HepG2 (cell line): ENCODE measurements around the gene TRPM5. TPM values are rescaled to one million over a fixed set of nuclear protein-coding genes. Genes with fewer than 3 reads are reported as not detected.

Experiments
- ATAC-seq: fragments of 200-7000 bp; cut with Tn5 transposase; 3 replicates; pipeline ENCODE4 v1.9.1; 2020; ENCODE audit warnings: mild to moderate bottlenecking, moderate library complexity
- BruUV-seq: library from RNA; stranded (reverse); fragments of 400-500 nt; replicated peaks from 2 replicates; lab custom pipeline; 2021; lab: Mats Ljungman, UMichigan
- CTCF ChIA-PET: fragments of 300-600 bp; formaldehyde crosslinking; extraction: SDS; loops from one replicate; lab custom pipeline; 2021; ENCODE audit warnings: low total read pairs, inconsistent platforms, low intra/inter-chr PET ratio; lab: Yijun Ruan, JAX
- POLR2A ChIA-PET: fragments of 350-600 bp; sonication (Branson Sonifier 250); formaldehyde crosslinking; loops from one replicate; lab custom pipeline; 2020; ENCODE audit warnings: antibody characterized with exemption, inconsistent platforms; lab: Yijun Ruan, JAX
- DNase-seq: peaks from one replicate; pipeline ENCODE4 v3.0.0-alpha.2; 2015; ENCODE audit warnings: low spot score
- FAIRE-seq: peaks from 3 replicates; lab custom pipeline; 2011; peaks lifted over from hg19 to GRCh38; lab: Jason Lieb, UNC
- H2AFZ ChIP-seq: one replicate; pipeline ENCODE4 v1.6.1; 2011; ENCODE audit warnings: low read length, inconsistent platforms
- H3K27ac ChIP-seq: fragments of 300-600 bp; 3 replicates; pipeline ENCODE4 v1.8.0; 2011; ENCODE audit warnings: mixed run types, mild to moderate bottlenecking, mixed read lengths, low read length, inconsistent platforms; ENCODE audit not compliant: insufficient read depth; ENCODE audit errors: extremely low read length
- H3K27me3 ChIP-seq, 2 experiments: fragments of 200-600 bp in 1 of 2; 2 replicates in 1 of 2; 3 replicates in 1 of 2; pipeline versions ENCODE4 v1.6.0 to v1.8.0; 2011; ENCODE audit warnings: low read length in 2 of 2, mild to moderate bottlenecking in 2 of 2, moderate library complexity in 2 of 2, inconsistent platforms in 1 of 2; ENCODE audit not compliant: insufficient read depth in 2 of 2, control insufficient read depth in 1 of 2
- H3K36me3 ChIP-seq, 2 experiments: fragments of 200-600 bp in 1 of 2; replicated peaks in 1 of 2; 2 replicates in 1 of 2; 3 replicates in 1 of 2; pipeline versions ENCODE4 v1.5.1 to v1.8.0; 2011; ENCODE audit warnings: low read length in 2 of 2, inconsistent platforms in 1 of 2; ENCODE audit not compliant: insufficient read depth in 2 of 2, control insufficient read depth in 1 of 2
- H3K4me1 ChIP-seq: 2 replicates; pipeline ENCODE4 v1.5.1; 2012; ENCODE audit warnings: low read length, inconsistent platforms; ENCODE audit not compliant: insufficient read depth
- H3K4me2 ChIP-seq: 2 replicates; pipeline ENCODE4 v1.6.0; 2011; ENCODE audit warnings: low read depth, low read length, inconsistent platforms
- H3K4me3 ChIP-seq, 3 experiments: fragments of 200-600 bp in 1 of 3; sonication (generic), shearing (Covaris generic) in 1 of 3; replicated peaks in 1 of 3; 2 replicates each; pipeline ENCODE4 v1.5.1; 2011 to 2016; ENCODE audit warnings: low read length in 3 of 3, inconsistent platforms in 2 of 3, low read depth in 2 of 3, mild to moderate bottlenecking in 2 of 3, control low read depth in 1 of 3, mixed read lengths in 1 of 3; ENCODE audit not compliant: insufficient read depth in 1 of 3
- H3K79me2 ChIP-seq: one replicate; pipeline ENCODE4 v1.6.1; 2011; ENCODE audit warnings: low read length, inconsistent platforms; ENCODE audit not compliant: insufficient read depth
- H3K9ac ChIP-seq: 2 replicates; pipeline ENCODE4 v1.6.0; 2011; ENCODE audit warnings: mild to moderate bottlenecking, low read depth, low read length, inconsistent platforms; ENCODE audit not compliant: insufficient read depth
- H3K9me3 ChIP-seq: 2 replicates; pipeline ENCODE4 v1.5.1; 2012; ENCODE audit warnings: mild to moderate bottlenecking, low read length
- H4K20me1 ChIP-seq: 2 replicates; pipeline ENCODE4 v1.6.0; 2011; ENCODE audit warnings: inconsistent platforms, mild to moderate bottlenecking, low read length, moderate library complexity; ENCODE audit not compliant: insufficient read depth
- ESRRA ChIP-seq: sonication (generic); formaldehyde crosslinking; IDR thresholded peaks from 2 replicates; pipeline ENCODE4 v1.5.1; 2020; ENCODE audit warnings: mild to moderate bottlenecking, low read depth, missing genetic modification reagents
- HIVEP1 ChIP-seq: sonication (generic); formaldehyde crosslinking; IDR thresholded peaks from 2 replicates; pipeline ENCODE4 v1.4.0; 2020; ENCODE audit warnings: mild to moderate bottlenecking, missing genetic modification reagents
- KLF16 ChIP-seq, 2 experiments: sonication (generic) in 1 of 2; formaldehyde crosslinking in 1 of 2; IDR thresholded peaks; 2 replicates each; pipeline versions ENCODE4 v1.6.1 to v1.8.0; 2016 to 2023; ENCODE audit warnings: missing genetic modification reagents in 2 of 2, missing compliant biosample characterization in 1 of 2
- PHF5A ChIP-seq: IDR thresholded peaks from one replicate; pipeline ENCODE4 v1.6.1; 2018; ENCODE audit warnings: low read depth, missing genetic modification reagents; ENCODE audit not compliant: unreplicated experiment
- POLR2AphosphoS2 ChIP-seq: IDR thresholded peaks from 2 replicates; pipeline ENCODE4 v1.6.1; 2011; ENCODE audit warnings: low read depth, low read length, improper control_type of control experiment
- SNAI1 ChIP-seq: sonication (generic); formaldehyde crosslinking; IDR thresholded peaks from 2 replicates; pipeline ENCODE4 v1.5.0; 2020; ENCODE audit warnings: mild to moderate bottlenecking, missing genetic modification reagents, borderline replicate concordance
- ZNF124 ChIP-seq: sonication (generic); formaldehyde crosslinking; IDR thresholded peaks from 2 replicates; pipeline ENCODE4 v1.4.0; 2020; ENCODE audit warnings: missing genetic modification reagents
- ZNF317 ChIP-seq: sonication (generic); formaldehyde crosslinking; IDR thresholded peaks from 2 replicates; pipeline ENCODE4 v1.5.0; 2020; ENCODE audit warnings: mild to moderate bottlenecking, missing genetic modification reagents
- ZNF446 ChIP-seq: sonication (generic); formaldehyde crosslinking; IDR thresholded peaks from 2 replicates; pipeline ENCODE4 v1.5.0; 2020; ENCODE audit warnings: mild to moderate bottlenecking, missing genetic modification reagents
- ZNF660 ChIP-seq: sonication (generic); formaldehyde crosslinking; IDR thresholded peaks from 2 replicates; pipeline ENCODE4 v1.5.1; 2020; ENCODE audit warnings: mild to moderate bottlenecking, low read depth, missing genetic modification reagents, borderline replicate concordance
- ZNF746 ChIP-seq: sonication (generic); formaldehyde crosslinking; IDR thresholded peaks from 2 replicates; pipeline ENCODE4 v1.8.0; 2022; ENCODE audit warnings: mild to moderate bottlenecking, missing genetic modification reagents
- ZNF850 ChIP-seq: sonication (generic); formaldehyde crosslinking; conservative IDR thresholded peaks from 2 replicates; pipeline ENCODE4 v1.9.0; 2021; ENCODE audit warnings: mild to moderate bottlenecking, missing genetic modification reagents
- ZNF883 ChIP-seq: sonication (generic); formaldehyde crosslinking; IDR thresholded peaks from 2 replicates; pipeline ENCODE4 v1.5.1; 2020; ENCODE audit warnings: mild to moderate bottlenecking, missing genetic modification reagents; ENCODE audit errors: not compliant biosample characterization
- ZZZ3 ChIP-seq: sonication (generic); formaldehyde crosslinking; IDR thresholded peaks from 2 replicates; pipeline ENCODE4 v1.4.0; 2020; ENCODE audit warnings: missing genetic modification reagents, mild to moderate bottlenecking, borderline replicate concordance
- WGBS: methylation state at CpG from one replicate; pipeline ENCODE4 v1.1.6; 2017; ENCODE audit warnings: low lambda C conversion rate; 5-methylcytosine and 5-hydroxymethylcytosine counted together
- in situ Hi-C: cut with HindIII; loops from 2 replicates; pipeline ENCODE4 v1.10.0; 2017; ENCODE audit warnings: low pct_unique_long_range_greater_than_20kb; ENCODE audit not compliant: extremely low pct_ligation_motif_present
- intact Hi-C: fragments of 100-400 bp; cut with micrococcal nuclease; formaldehyde crosslinking; loops from one replicate; pipeline ENCODE4 v1.10.0; 2022; ENCODE audit not compliant: unreplicated experiment
- polyA plus RNA-seq, 8 experiments: library from polyadenylated mRNA; depleted of rRNA in 3 of 8; stranded (reverse) in 7 of 8; unstranded in 1 of 8; fragments of >200 nt; fragmentation: Illumina TruSeq in 4 of 8; extraction: Trizol in 4 of 8; gene quantifications; 2 replicates each; pipeline versions ENCODE4 v1.2.1 to v1.2.3, GENCODE V29; 2011 to 2016; ENCODE audit warnings: low read depth in 4 of 8, missing spikeins in 1 of 8, mixed read lengths in 1 of 8; ENCODE audit not compliant: insufficient read depth in 1 of 8
- total RNA-seq, 5 experiments: library from RNA; depleted of rRNA; stranded (reverse); fragments of >200 nt; fragmentation: Illumina TruSeq; extraction: Trizol; gene quantifications; 2 replicates each; pipeline ENCODE4 v1.2.3, GENCODE V29; 2016; ENCODE audit warnings: low read depth in 1 of 5
- TF ChIP-seq, protein P1 (sequence below): sonication (generic); formaldehyde crosslinking; IDR thresholded peaks from 2 replicates; pipeline ENCODE4 v1.4.0; 2020; ENCODE audit warnings: mild to moderate bottlenecking, missing genetic modification reagents
- TF ChIP-seq, protein P2 (sequence below): sonication (generic); IDR thresholded peaks from 2 replicates; pipeline ENCODE4 v1.6.1; 2016; ENCODE audit warnings: low read depth, borderline replicate concordance
- TF ChIP-seq, protein P3 (sequence below): sonication (generic); formaldehyde crosslinking; IDR thresholded peaks from 2 replicates; pipeline ENCODE4 v1.4.0; 2020; ENCODE audit warnings: mild to moderate bottlenecking, missing genetic modification reagents

TRPM5 gene
- total and polyA plus RNA-seq, 2 of the 13 experiments (the other 11 are each of a cell fraction or from before 2014, with no cell fraction given) = 0.12 TPM; not detected in 1

DNA sequence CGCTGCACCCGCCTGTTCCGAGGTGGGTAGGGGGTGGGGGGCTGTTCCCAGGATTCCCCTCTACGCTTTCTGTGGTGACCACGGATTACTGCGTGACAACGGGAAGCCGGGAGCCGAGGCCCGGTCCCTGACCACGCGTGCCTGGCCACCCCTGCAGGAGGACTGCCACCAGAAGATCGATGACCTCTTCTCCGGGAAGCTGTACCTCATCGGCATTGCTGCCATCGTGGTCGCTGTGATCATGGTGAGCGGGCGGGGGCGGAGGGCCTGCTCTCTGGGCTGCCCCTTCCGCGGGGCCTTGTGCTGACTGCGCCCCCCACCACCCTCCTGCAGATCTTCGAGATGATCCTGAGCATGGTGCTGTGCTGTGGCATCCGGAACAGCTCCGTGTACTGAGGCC, 47.8 kb downstream of the TRPM5 start (continued):
- TF ChIP-seq, protein P1, sequence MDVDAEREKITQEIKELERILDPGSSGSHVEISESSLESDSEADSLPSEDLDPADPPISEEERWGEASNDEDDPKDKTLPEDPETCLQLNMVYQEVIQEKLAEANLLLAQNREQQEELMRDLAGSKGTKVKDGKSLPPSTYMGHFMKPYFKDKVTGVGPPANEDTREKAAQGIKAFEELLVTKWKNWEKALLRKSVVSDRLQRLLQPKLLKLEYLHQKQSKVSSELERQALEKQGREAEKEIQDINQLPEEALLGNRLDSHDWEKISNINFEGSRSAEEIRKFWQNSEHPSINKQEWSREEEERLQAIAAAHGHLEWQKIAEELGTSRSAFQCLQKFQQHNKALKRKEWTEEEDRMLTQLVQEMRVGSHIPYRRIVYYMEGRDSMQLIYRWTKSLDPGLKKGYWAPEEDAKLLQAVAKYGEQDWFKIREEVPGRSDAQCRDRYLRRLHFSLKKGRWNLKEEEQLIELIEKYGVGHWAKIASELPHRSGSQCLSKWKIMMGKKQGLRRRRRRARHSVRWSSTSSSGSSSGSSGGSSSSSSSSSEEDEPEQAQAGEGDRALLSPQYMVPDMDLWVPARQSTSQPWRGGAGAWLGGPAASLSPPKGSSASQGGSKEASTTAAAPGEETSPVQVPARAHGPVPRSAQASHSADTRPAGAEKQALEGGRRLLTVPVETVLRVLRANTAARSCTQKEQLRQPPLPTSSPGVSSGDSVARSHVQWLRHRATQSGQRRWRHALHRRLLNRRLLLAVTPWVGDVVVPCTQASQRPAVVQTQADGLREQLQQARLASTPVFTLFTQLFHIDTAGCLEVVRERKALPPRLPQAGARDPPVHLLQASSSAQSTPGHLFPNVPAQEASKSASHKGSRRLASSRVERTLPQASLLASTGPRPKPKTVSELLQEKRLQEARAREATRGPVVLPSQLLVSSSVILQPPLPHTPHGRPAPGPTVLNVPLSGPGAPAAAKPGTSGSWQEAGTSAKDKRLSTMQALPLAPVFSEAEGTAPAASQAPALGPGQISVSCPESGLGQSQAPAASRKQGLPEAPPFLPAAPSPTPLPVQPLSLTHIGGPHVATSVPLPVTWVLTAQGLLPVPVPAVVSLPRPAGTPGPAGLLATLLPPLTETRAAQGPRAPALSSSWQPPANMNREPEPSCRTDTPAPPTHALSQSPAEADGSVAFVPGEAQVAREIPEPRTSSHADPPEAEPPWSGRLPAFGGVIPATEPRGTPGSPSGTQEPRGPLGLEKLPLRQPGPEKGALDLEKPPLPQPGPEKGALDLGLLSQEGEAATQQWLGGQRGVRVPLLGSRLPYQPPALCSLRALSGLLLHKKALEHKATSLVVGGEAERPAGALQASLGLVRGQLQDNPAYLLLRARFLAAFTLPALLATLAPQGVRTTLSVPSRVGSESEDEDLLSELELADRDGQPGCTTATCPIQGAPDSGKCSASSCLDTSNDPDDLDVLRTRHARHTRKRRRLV = no peak

DNA sequence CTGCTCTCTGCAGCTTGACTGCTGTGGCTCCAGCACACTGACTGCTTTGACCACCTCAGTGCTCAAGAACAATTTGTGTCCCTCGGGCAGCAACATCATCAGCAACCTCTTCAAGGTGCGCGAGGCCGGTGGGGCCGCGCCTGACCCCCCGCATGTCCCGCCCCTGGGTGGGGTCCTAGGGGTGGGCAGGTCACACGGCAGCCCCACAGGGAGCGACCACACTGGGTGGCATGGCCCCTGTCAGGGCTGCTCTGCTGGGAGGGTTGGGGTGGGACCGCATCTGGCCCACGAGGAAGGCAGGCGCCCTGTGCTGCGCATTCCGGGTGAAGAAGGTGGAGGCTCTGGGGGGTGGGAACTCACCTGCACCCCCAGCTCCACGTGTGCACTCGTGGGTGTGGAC, 48.5 kb downstream of the TRPM5 start:
- peaks cover 12% of the 10 kb centered on the region for H3K4me1 ChIP-seq
- FAIRE-seq (no peak), ATAC-seq (no peak), DNase-seq (no peak)
- intact Hi-C loops (no loop called here), in situ Hi-C loops (no loop called here)
- H3K27ac ChIP-seq = no peak overlapping the region
- no peaks in the 10 kb centered on the region for H3K36me3 ChIP-seq
- no peak overlapping the region for H2AFZ ChIP-seq
- ChIA-PET POLR2A (no interaction called here), CTCF (no interaction called here)
- no TSS peak for BruUV-seq
- no peak overlapping the region for H3K4me2 ChIP-seq
- H3K27me3 ChIP-seq = peaks cover 8 to 20% of the 10 kb centered on the region in 2 experiments; a peak in 4 of 5 replicates
- no peaks in the 10 kb centered on the region for H4K20me1 ChIP-seq
- no peaks in the 10 kb centered on the region for H3K9me3 ChIP-seq
- H3K9ac ChIP-seq = no peak overlapping the region
- H3K4me3 ChIP-seq = no peak overlapping the region
- H3K79me2 ChIP-seq = peaks cover 2% of the 10 kb centered on the region
- WGBS = no CpG with 5 or more reads among the region's 17 CpGs
- TF ChIP-seq ZNF124 (CRISPR knock-in tag) = no peak
- no peak for TF ChIP-seq PHF5A (CRISPR knock-in tag)
- TF ChIP-seq ZNF446 = no peak
- TF ChIP-seq KLF16 (CRISPR knock-in tag; IDR thresholded peaks at IDR 0.05) = no peak
- TF ChIP-seq, protein P2, sequence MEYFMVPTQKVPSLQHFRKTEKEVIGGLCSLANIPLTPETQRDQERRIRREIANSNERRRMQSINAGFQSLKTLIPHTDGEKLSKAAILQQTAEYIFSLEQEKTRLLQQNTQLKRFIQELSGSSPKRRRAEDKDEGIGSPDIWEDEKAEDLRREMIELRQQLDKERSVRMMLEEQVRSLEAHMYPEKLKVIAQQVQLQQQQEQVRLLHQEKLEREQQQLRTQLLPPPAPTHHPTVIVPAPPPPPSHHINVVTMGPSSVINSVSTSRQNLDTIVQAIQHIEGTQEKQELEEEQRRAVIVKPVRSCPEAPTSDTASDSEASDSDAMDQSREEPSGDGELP = no peak
- TF ChIP-seq ZNF850 (CRISPR knock-in tag) = no peak
- TF ChIP-seq HIVEP1 = no peak
- no peak for TF ChIP-seq SNAI1 (CRISPR knock-in tag)
- TF ChIP-seq ZNF660 (CRISPR knock-in tag) = no peak
- TF ChIP-seq, protein P3, sequence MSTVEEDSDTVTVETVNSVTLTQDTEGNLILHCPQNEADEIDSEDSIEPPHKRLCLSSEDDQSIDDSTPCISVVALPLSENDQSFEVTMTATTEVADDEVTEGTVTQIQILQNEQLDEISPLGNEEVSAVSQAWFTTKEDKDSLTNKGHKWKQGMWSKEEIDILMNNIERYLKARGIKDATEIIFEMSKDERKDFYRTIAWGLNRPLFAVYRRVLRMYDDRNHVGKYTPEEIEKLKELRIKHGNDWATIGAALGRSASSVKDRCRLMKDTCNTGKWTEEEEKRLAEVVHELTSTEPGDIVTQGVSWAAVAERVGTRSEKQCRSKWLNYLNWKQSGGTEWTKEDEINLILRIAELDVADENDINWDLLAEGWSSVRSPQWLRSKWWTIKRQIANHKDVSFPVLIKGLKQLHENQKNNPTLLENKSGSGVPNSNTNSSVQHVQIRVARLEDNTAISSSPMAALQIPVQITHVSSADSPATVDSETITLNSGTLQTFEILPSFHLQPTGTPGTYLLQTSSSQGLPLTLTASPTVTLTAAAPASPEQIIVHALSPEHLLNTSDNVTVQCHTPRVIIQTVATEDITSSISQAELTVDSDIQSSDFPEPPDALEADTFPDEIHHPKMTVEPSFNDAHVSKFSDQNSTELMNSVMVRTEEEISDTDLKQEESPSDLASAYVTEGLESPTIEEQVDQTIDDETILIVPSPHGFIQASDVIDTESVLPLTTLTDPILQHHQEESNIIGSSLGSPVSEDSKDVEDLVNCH (CRISPR knock-in tag) = no peak
- TF ChIP-seq ZNF746 (CRISPR knock-in tag) = no peak
- no peak for TF ChIP-seq ESRRA
- no peak for TF ChIP-seq ZNF317 (CRISPR knock-in tag)
- TF ChIP-seq ZZZ3 (CRISPR knock-in tag) = no peak
- no peak for TF ChIP-seq POLR2AphosphoS2
- no peak for TF ChIP-seq ZNF883 (CRISPR knock-in tag)
